Measurements from ENCODE around the gene KLHL26.

Gene KLHL26

GRCh38 chr19:18649371-18650020 is 12.7 kb downstream of the KLHL26 start:
- no peak for DNase-seq

- DNase-seq: no peak
These were observed 13.2 kb downstream of the KLHL26 start for GRCh38 chr19:18650021-18650390.

GRCh38 chr19:18650468-18651041 is 13.7 kb downstream of the KLHL26 start:
- no peak for DNase-seq

DNA sequence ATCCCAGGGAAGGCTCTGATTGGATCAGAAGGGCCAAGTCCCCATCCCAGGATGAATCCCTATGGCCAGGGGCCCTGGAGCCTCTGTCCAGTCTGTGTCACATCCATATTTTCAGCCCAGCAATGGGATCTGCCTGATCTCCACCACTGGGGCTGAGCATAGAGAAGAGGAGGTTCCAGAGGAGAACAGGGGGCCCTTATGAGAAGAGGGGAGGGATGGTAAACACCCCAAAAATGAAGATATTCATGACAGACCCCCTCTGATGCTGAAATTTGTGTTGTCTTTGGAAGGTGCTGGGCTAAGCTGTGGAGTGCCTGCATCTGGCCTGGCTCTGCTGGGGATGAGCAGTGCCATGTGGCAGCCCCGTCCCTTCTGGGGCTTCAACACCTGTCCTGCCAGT is 14.5 kb downstream of the KLHL26 start:
- no peak for DNase-seq

DNA sequence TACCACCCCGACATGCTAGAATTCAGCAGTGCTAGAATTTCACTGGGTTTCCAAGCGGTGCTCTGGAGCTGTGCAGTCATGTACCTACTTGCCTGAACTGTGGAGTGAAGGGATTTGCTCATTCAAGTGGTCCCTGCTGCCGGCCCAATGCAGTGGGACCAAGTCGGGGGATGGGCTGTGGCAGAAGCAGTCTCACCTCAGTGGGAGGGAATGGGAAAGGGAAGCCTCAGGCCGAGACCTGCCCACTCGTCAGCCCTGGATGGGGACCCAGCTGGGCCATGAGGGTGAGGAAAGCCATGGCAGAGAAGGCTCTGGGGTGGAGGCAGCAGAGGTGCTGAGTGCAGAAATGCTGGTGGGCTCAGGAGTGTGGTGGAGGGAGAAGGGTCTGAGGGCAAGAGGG is 14.9 kb downstream of the KLHL26 start:
- DNase-seq: no peak

DNA sequence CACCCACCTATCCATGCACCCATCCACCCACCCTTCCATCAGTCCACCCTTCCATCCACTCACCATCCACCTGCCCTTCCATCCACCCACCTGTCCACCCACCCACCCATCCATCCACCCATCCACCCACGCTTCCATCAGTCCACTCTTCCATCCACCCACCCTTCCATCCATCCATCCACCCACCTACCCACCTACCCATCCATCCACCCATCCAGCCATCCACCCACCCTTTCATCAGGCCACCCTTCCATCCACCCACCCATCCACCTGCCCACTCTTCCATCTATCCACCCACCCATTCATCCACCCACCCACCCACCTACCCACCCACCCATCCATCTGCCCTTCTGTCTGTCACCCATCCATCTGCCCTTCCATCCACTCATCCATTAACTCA is 17.0 kb downstream of the KLHL26 start:
- no peak for DNase-seq

GRCh38 chr19:18654469-18654868 is 17.6 kb downstream of the KLHL26 start:
- DNase-seq: no peak

- DNase-seq: no peak
These were observed 18.5 kb downstream of the KLHL26 start for GRCh38 chr19:18655173-18655844.

GRCh38 chr19:18656337-18657086 is 19.7 kb downstream of the KLHL26 start:
- DNase-seq: no peak

DNA sequence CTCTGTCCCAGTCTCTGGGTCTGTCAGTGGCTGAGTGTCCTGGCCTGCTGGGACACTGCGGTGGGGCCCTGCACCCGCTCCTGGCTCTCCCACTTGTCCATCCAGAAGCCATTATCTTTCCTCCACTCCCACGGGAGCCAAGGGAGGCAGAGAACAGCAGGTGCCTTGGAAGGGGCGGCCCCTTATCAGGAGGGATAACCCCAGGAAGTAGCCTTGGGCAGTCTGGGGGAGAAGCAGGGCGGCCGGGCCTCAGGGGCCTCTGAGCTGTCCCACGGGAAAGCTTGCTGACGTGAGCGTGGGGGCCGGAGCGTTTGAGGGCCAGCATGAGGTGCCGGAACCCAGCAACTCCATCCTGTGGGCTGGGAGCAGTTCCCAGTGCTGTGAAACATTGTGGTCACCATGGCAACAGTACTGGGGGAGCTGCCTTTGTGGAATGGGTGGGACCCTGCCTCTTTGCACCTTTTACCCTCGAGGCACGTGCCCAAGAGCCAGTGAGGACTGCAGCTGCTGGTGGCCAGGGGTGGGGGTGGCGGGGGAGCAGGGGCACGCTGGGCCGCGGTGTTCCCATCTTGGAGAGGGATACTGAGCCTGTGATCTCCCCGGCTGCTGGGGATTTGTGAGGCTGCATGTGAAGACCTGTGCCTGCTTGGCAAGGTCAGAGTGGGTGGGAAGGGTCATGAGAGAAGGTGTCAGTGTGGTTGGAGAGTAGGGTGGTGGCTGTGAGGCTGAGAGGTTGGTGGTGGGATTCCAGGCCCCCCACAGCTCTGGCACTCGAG is 20.9 kb downstream of the KLHL26 start:
- DNase-seq: peak in 1 of 2 experiments; percentile 25

GRCh38 chr19:18658366-18658855 is 21.6 kb downstream of the KLHL26 start:
- no peak for DNase-seq

DNA sequence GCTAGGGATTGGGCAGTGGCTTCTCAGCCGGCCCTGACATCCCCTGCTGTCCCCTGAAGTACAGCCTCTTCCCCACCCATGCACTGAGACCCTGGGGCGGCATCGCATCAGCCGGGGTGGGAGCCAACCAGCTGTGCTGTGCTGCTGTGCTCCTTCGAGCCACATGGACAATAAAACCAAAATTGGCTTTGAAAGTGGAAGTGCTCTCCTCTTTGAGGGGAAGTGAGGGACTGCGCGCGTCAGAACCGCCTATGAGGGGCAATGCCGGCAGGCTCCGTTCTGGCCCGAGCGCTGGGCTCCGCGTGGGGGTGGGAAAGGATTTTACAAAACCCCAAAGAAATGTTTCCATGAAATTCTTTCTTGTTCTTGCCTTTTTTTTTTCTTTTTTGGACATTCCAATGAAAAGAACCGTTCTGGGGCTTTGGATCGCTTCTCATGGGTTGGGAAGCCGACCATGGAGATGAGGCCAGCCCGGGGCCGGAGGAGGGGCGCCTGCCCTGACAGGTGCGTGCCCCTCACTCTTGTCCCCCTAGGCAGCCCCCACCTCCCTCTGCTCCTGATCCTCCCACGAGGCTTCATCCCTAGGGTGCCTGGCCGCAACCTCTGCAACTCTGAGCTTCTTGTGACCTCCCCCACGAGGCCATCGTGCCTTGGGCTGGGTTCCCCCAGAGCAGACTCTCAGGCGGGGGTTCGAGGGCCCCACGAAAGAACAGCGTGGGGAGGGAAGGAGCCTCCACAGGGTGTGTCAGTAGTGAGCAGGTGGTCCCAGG is 22.6 kb downstream of the KLHL26 start:
- DNase-seq: no peak

DNA sequence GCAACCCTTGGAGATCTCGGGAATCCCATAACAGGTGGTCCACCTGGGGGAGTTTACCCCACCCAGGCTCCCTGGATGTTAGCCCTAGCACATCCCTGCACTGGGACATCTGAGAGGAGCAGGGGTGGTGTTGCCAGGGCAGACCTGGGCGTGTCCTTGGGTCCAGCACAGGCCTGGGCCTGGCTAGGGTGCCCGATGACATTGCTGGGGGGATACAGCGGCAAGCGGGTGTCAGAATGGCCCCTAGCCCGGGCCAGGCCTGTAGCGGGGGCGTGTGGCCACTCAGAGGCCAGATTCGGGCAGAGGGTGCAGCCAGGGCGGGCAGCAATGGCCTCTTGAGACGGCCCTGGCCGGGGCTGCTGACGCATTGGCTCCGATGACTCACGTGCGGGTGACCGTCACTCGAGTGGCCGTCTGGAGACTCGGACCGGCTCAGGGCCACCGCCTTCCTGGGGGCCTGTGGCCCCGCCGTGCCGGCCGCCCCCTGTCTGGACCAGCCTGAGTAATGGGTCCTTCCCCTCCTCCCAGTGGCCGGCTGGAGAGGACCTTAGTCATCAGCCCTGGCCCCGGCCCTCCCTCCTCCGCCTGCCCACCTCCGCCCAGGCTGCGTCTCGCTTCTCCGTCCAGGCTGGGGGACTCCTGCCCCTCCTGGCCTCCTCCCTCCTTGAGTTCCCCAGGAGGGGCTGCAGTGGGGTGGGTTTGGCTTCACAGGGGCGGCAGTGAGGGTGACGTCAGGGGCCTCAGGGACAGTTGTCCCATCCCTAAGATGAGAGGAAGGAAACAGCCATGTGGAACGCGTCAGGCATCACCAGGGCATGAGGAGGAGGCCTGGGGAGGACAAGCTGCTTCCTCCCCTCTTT is 23.5 kb downstream of the KLHL26 start:
- no peak for DNase-seq

GRCh38 chr19:18660939-18661670 is 24.3 kb downstream of the KLHL26 start:
- no peak for DNase-seq

GRCh38 chr19:18662972-18663732 is 26.3 kb downstream of the KLHL26 start:
- DNase-seq: no peak

- no peak for DNase-seq
These were observed 27.2 kb downstream of the KLHL26 start for GRCh38 chr19:18663940-18664530.

- no peak for DNase-seq
These were observed 29.0 kb downstream of the KLHL26 start for GRCh38 chr19:18665771-18666202.

DNA sequence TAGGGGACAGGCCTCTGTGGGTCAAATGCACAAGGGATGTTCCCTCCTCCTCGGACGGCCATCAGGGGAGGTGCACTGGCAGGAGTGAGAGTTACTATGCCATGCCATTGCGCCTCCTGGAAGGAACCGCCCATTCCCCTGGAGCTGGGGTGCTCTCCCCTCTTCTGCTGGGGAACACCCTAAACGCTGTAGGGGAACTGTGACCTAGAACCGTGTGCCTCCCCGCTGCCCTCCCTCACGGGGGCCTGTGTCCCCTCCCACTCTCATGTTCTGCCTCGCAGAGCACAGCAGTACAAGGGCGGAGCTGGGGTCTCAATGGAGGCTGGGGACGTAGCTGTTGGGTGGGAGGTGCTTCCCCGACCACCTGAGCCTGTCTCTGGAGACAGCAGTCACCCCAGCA is 29.5 kb downstream of the KLHL26 start:
- DNase-seq: no peak

- no peak for DNase-seq
These were observed 30.0 kb downstream of the KLHL26 start for GRCh38 chr19:18666784-18667183.
